ENCODE measurements around the gene PLEKHN1.

GRCh38 chr1:961132-961669 is 5.1 kb upstream of the PLEKHN1 start:
- TF ChIP-seq, protein P1, sequence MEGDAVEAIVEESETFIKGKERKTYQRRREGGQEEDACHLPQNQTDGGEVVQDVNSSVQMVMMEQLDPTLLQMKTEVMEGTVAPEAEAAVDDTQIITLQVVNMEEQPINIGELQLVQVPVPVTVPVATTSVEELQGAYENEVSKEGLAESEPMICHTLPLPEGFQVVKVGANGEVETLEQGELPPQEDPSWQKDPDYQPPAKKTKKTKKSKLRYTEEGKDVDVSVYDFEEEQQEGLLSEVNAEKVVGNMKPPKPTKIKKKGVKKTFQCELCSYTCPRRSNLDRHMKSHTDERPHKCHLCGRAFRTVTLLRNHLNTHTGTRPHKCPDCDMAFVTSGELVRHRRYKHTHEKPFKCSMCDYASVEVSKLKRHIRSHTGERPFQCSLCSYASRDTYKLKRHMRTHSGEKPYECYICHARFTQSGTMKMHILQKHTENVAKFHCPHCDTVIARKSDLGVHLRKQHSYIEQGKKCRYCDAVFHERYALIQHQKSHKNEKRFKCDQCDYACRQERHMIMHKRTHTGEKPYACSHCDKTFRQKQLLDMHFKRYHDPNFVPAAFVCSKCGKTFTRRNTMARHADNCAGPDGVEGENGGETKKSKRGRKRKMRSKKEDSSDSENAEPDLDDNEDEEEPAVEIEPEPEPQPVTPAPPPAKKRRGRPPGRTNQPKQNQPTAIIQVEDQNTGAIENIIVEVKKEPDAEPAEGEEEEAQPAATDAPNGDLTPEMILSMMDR (conservative IDR thresholded peaks at IDR 0.05), result no peak
- TF ChIP-seq ZFX (IDR thresholded peaks at IDR 0.05), result peak; percentile 69; the same call in 1 of the 2 replicates

Measured in C4-2B (cell line).